Stimulated activated memory B cell treated with anti-CD40 and anti-IgM and Interleukin-4, amounts not matched to agents 10 μg/mL and 1 μg/mL and 100 μg/mL, for 72 hours (primary cell): ENCODE measurements around the gene MACROD2.
"Not testable (repeated sequence)": the region's sequence is repeated elsewhere in the genome, so short reads cannot be mapped to it uniquely, and the experiment has no call there.

Experiments used
- ATAC-seq: fragments of 150-1000 bp; cut with Tn5 transposase; 2 replicates; pipeline ENCODE4 v1.10.0; 2021
- H3K27ac Mint-ChIP-seq: one replicate; pipeline ENCODE4 v1.8.0; 2022; ENCODE audit warnings: mild to moderate bottlenecking, mixed read lengths
- H3K27me3 Mint-ChIP-seq: one replicate; pipeline ENCODE4 v1.8.0; 2022; ENCODE audit warnings: mixed read lengths
- H3K36me3 Mint-ChIP-seq: one replicate; pipeline ENCODE4 v1.8.0; 2022; ENCODE audit warnings: mixed read lengths
- H3K4me1 Mint-ChIP-seq: one replicate; pipeline ENCODE4 v1.8.0; 2022; ENCODE audit warnings: mixed read lengths
- H3K4me3 Mint-ChIP-seq: one replicate; pipeline ENCODE4 v1.8.0; 2022; ENCODE audit warnings: mild to moderate bottlenecking, moderate library complexity, mixed read lengths
- H3K9me3 Mint-ChIP-seq: one replicate; pipeline ENCODE4 v1.8.0; 2022; ENCODE audit warnings: mixed read lengths

The MACROD2 gene

GRCh38 chr20:15164726-15165125 lies 1169.4 kb downstream of the MACROD2 start:
- ATAC-seq: no peak
- peaks cover 6% of the 10 kb centered on the region for H3K27me3 Mint-ChIP-seq
- peaks cover 14% of the 10 kb centered on the region for H3K4me1 Mint-ChIP-seq
- no peak overlapping the region for H3K27ac Mint-ChIP-seq
- no peak overlapping the region for H3K4me3 Mint-ChIP-seq
- no peaks in the 10 kb centered on the region for H3K36me3 Mint-ChIP-seq
- H3K9me3 Mint-ChIP-seq: no peaks in the 10 kb centered on the region

DNA sequence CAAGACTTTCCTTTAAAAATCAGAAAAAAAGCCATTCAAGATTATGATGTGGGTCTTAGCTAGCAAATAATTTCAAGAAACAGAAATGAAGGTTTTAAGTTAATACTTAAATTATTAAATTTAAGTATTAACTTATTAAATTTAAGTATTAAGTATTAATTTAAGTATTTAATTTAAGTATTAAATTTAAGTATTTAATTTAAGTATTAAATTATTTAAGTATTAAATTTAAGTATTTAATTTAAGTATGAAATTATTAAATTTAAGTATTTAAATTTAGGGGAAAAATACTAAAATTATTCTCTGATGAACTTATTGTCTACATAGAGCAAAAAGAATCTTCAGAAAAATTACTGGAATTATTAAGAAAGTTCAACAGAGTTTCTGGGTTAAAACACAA lies 1171.4 kb downstream of the MACROD2 start:
- peaks cover 12% of the 10 kb centered on the region for H3K4me1 Mint-ChIP-seq
- no peak for ATAC-seq
- no peak overlapping the region for H3K27ac Mint-ChIP-seq
- no peaks in the 10 kb centered on the region for H3K9me3 Mint-ChIP-seq
- H3K4me3 Mint-ChIP-seq: no peak overlapping the region
- H3K36me3 Mint-ChIP-seq: no peaks in the 10 kb centered on the region
- H3K27me3 Mint-ChIP-seq: peaks cover 8% of the 10 kb centered on the region

DNA sequence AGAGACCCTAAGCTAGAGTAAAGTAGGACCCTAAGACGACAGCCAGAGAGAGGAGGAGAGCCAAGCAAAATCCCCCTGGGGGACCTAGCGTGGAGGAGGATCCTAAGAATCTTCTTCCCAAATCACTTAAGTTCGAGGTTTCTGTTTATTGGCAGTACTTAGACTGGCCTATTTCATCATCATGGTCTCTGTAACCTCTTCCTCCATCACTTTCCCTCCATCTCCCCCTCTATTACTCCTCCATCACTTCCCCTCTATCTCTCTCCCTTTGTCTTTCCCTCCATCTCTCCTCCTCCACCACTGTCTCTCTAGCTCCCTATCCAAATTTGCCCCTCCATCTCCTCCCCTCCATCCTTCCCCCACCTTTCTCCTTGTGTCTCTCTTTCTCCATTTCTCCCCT lies 1175.7 kb downstream of the MACROD2 start:
- Mint-ChIP-seq H3K4me1 (no peaks in the 10 kb centered on the region), H3K4me3 (no peak overlapping the region), H3K27me3 (peaks cover 11% of the 10 kb centered on the region), H3K36me3 (no peaks in the 10 kb centered on the region), H3K27ac (no peak overlapping the region), H3K9me3 (no peaks in the 10 kb centered on the region)
- ATAC-seq: peak; percentile 52

DNA sequence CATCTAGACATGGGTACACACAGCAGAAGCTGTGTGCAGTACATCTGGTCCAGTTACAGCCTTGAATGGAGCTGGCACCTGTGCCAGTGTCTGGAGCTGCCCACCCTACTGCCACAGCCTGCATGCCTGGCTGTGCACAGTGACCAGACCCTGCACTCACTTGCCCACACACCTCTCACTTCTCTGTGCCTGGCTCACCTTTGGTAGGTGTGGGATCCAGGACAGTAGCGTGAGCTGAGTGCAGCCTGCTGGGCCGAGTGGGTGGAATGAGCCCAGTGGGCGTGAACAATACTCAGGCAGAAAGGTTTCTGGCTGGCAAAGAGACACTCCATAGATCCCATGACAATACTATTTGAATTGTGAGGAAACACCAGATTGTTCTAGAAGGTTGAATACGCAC lies 1181.6 kb downstream of the MACROD2 start:
- Mint-ChIP-seq H3K9me3 (peaks cover 6% of the 10 kb centered on the region), H3K36me3 (peaks cover 4% of the 10 kb centered on the region), H3K4me1 (no peaks in the 10 kb centered on the region), H3K27ac (no peak overlapping the region), H3K4me3 (no peak overlapping the region), H3K27me3 (peaks cover 1% of the 10 kb centered on the region)
- ATAC-seq: peak; percentile 16

DNA sequence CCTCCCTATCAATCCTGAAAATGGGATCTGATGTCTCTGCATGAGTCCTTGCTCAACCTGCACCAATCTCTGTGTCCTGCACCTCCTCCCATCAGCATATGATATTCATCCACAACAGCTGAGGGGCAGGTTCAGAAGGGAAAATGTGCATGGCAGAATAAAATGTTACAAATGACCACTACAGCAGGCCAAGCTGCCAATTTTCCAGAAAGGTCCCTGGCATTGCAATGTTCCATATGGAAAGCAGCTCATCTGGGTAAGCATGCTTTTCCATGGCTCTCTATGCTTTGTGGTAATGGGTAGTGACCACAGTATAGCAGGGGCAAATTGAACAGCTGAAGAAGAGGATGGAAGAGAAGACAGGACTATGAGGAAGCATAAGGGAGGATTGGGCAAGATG lies 1183.3 kb downstream of the MACROD2 start:
- Mint-ChIP-seq H3K4me1 (no peaks in the 10 kb centered on the region), H3K27ac (no peak overlapping the region), H3K4me3 (no peak overlapping the region), H3K9me3 (peaks cover 6% of the 10 kb centered on the region), H3K27me3 (no peaks in the 10 kb centered on the region), H3K36me3 (peaks cover 4% of the 10 kb centered on the region)
- no peak for ATAC-seq

GRCh38 chr20:15179381-15179780 lies 1184.1 kb downstream of the MACROD2 start:
- Mint-ChIP-seq H3K27me3 (no peaks in the 10 kb centered on the region), H3K9me3 (peaks cover 6% of the 10 kb centered on the region), H3K4me3 (no peak overlapping the region), H3K27ac (no peak overlapping the region), H3K4me1 (no peaks in the 10 kb centered on the region), H3K36me3 (peaks cover 4% of the 10 kb centered on the region)
- no peak for ATAC-seq

- Mint-ChIP-seq H3K9me3 (peaks cover 6% of the 10 kb centered on the region), H3K4me1 (no peaks in the 10 kb centered on the region), H3K4me3 (no peak overlapping the region), H3K27ac (no peak overlapping the region), H3K27me3 (no peaks in the 10 kb centered on the region), H3K36me3 (peaks cover 4% of the 10 kb centered on the region)
- ATAC-seq: no peak
These were observed 1184.5 kb downstream of the MACROD2 start for GRCh38 chr20:15179781-15180180.

- H3K9me3 Mint-ChIP-seq: no peaks in the 10 kb centered on the region
- no peaks in the 10 kb centered on the region for H3K4me1 Mint-ChIP-seq
- H3K36me3 Mint-ChIP-seq: no peaks in the 10 kb centered on the region
- H3K27me3 Mint-ChIP-seq: no peaks in the 10 kb centered on the region
- ATAC-seq: no peak
- no peak overlapping the region for H3K27ac Mint-ChIP-seq
- H3K4me3 Mint-ChIP-seq: no peak overlapping the region
These were observed 1190.0 kb downstream of the MACROD2 start for GRCh38 chr20:15185322-15185721.

GRCh38 chr20:15185913-15186312 lies 1190.6 kb downstream of the MACROD2 start:
- H3K9me3 Mint-ChIP-seq: no peaks in the 10 kb centered on the region
- no peaks in the 10 kb centered on the region for H3K27me3 Mint-ChIP-seq
- H3K27ac Mint-ChIP-seq: no peak overlapping the region
- no peak overlapping the region for H3K4me3 Mint-ChIP-seq
- H3K4me1 Mint-ChIP-seq: no peaks in the 10 kb centered on the region
- H3K36me3 Mint-ChIP-seq: no peaks in the 10 kb centered on the region
- no peak for ATAC-seq

GRCh38 chr20:15187612-15188011 lies 1192.3 kb downstream of the MACROD2 start:
- Mint-ChIP-seq H3K4me1 (no peaks in the 10 kb centered on the region), H3K9me3 (no peaks in the 10 kb centered on the region), H3K27me3 (no peaks in the 10 kb centered on the region), H3K36me3 (no peaks in the 10 kb centered on the region), H3K27ac (no peak overlapping the region), H3K4me3 (no peak overlapping the region)
- no peak for ATAC-seq

- Mint-ChIP-seq H3K27ac (no peak overlapping the region), H3K27me3 (no peaks in the 10 kb centered on the region), H3K36me3 (no peaks in the 10 kb centered on the region), H3K4me3 (no peak overlapping the region), H3K4me1 (no peaks in the 10 kb centered on the region), H3K9me3 (no peaks in the 10 kb centered on the region)
- no peak for ATAC-seq
These were observed 1193.1 kb downstream of the MACROD2 start for GRCh38 chr20:15188415-15188814.

DNA sequence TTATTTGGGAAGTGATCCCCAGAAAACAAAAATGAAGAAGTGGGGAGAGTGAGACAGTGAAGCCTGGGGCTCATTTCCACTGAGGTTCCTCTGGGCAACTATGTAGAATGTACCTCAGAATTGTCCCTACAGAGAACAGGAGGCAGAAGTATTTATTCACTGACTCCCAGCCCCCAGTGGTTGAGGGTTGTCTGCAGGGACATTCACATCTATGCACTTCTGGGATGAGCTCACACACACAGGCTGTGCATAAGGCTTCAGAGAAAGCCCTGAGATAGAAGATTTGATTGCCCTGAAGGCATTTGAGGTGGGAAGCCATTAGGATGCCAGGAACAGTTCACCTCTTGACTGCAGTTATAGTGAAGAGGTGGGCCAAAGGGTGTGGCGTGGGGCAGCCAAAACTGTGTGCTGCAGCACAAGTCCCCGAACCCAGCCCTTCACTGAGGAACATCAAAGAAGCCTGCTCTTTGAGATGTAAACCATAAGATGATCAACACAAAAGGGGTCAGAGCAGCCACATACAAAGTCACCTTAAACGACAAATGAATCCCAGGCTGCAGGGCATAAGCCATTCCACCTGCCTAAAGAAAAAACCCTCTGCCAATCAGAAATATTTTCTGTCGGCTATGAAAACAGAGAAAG lies 1195.9 kb downstream of the MACROD2 start:
- H3K27me3 Mint-ChIP-seq: no peaks in the 10 kb centered on the region
- no peak overlapping the region for H3K4me3 Mint-ChIP-seq
- H3K9me3 Mint-ChIP-seq: no peaks in the 10 kb centered on the region
- no peak for ATAC-seq
- H3K4me1 Mint-ChIP-seq: peaks cover 11% of the 10 kb centered on the region
- no peak overlapping the region for H3K27ac Mint-ChIP-seq
- no peaks in the 10 kb centered on the region for H3K36me3 Mint-ChIP-seq

DNA sequence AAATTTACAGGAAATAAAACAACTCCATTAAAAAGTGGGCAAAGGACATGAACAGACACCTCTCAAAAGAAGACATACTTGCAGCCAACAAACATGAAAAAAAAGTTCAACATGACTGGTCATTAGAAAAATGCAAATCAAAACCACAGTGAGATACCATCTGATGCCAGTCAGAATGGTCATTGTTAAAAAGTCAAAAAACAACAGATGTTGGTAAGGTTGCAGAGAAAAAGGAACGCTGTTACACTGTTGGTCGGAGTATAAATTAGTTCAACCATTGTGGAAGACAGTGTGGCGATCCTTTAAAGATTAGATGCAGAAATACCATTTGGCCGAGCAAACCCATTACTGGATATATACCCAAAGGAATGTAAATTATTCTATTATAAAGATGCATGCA lies 1200.1 kb downstream of the MACROD2 start:
- H3K27ac Mint-ChIP-seq: no peak overlapping the region
- H3K4me1 Mint-ChIP-seq: peaks cover 18% of the 10 kb centered on the region
- H3K4me3 Mint-ChIP-seq: no peak overlapping the region
- H3K27me3 Mint-ChIP-seq: no peaks in the 10 kb centered on the region
- H3K9me3 Mint-ChIP-seq: no peaks in the 10 kb centered on the region
- H3K36me3 Mint-ChIP-seq: no peaks in the 10 kb centered on the region
- ATAC-seq: no peak

GRCh38 chr20:15196547-15197255 lies 1201.4 kb downstream of the MACROD2 start:
- H3K4me1 Mint-ChIP-seq: peaks cover 18% of the 10 kb centered on the region
- ATAC-seq: peak; percentile 89
- H3K9me3 Mint-ChIP-seq: no peaks in the 10 kb centered on the region
- H3K4me3 Mint-ChIP-seq: no peak overlapping the region
- no peaks in the 10 kb centered on the region for H3K27me3 Mint-ChIP-seq
- H3K36me3 Mint-ChIP-seq: no peaks in the 10 kb centered on the region
- peak overlapping the region; percentile 75 for H3K27ac Mint-ChIP-seq

DNA sequence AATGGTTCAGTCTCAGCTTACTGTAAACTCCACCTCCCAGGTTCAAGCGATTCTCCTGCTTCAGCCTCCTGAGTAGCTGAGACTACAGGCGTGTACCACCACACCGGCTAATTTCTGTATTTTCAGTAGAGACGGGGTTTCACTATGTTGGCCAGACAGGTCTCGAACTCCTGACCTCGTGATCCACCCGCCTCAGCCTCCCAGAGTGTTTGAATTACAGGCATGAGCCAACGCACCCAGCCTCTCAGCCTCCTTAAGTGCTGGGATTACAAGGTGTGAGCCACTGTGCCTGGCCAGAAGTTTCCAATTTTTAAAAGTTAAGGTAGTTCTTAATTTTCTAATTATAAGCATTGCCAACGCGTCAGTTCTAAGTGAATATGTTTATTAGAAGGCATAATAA lies 1202.7 kb downstream of the MACROD2 start:
- ATAC-seq, H3K27me3 Mint-ChIP-seq, H3K27ac Mint-ChIP-seq, H3K36me3 Mint-ChIP-seq, H3K9me3 Mint-ChIP-seq, H3K4me3 Mint-ChIP-seq: not testable (repeated sequence)
- peaks cover 18% of the 10 kb centered on the region for H3K4me1 Mint-ChIP-seq

GRCh38 chr20:15199698-15200097 lies 1204.4 kb downstream of the MACROD2 start:
- Mint-ChIP-seq H3K27me3 (no peaks in the 10 kb centered on the region), H3K4me1 (peaks cover 18% of the 10 kb centered on the region), H3K9me3 (no peaks in the 10 kb centered on the region), H3K4me3 (no peak overlapping the region), H3K36me3 (no peaks in the 10 kb centered on the region), H3K27ac (no peak overlapping the region)
- peak; percentile 47 for ATAC-seq
